ENCODE data around the gene KDM7A. TPM values are rescaled to one million over a fixed set of nuclear protein-coding genes. Genes with fewer than 3 reads are reported as not detected.

KDM7A gene
- total and polyA plus RNA-seq, 2 of the 8 experiments (the other 6 are each of a cell fraction or from before 2014, with no cell fraction given) = 2.2 to 12.5 TPM

GRCh38 chr7:140084972-140085371 lies 91.8 kb downstream of the KDM7A start:
- no peak overlapping the region for H3K4me3 ChIP-seq (ENCODE audit: extremely low read depth in 1 of 4, insufficient read depth in 2 of 4, low read depth in 3 of 4, low read length in 4 of 4)
- peaks cover 0 to 6% (median 1%) of the 10 kb centered on the region in 4 experiments; a peak in 2 of 7 replicates for H3K4me1 ChIP-seq (replicated peaks in 1 of 4; ENCODE audit: control insufficient read depth in 3 of 4, insufficient read depth in 4 of 4, low read length in 3 of 4)
- H4K8ac ChIP-seq (ENCODE audit: extremely low read depth, insufficient read depth, low read length) = no peak overlapping the region
- DNase-seq (ENCODE audit: low read depth in 1 of 2, low spot score in 2 of 2) (no peak), FAIRE-seq (no peak)
- no peaks in the 10 kb centered on the region for H3K9me3 ChIP-seq (ENCODE audit: insufficient read depth in 2 of 2, low read depth in 1 of 2, low read length in 1 of 2)
- no peak overlapping the region for H3K18ac ChIP-seq (ENCODE audit: extremely low read depth, low read length)
- no peak overlapping the region for H2BK12ac ChIP-seq (ENCODE audit: low read depth, low read length)
- no peak overlapping the region for H3K9ac ChIP-seq (replicated peaks in 1 of 4; ENCODE audit: extremely low read depth in 1 of 4, low read depth in 3 of 4, low read length in 3 of 4)
- TF ChIP-seq CTCF (IDR thresholded peaks at IDR 0.05; ENCODE audit: control extremely low read depth in 1 of 3, insufficient read depth in 1 of 3, low read depth in 1 of 3, low read length in 3 of 3) (no peak), ZNF274 (IDR thresholded peaks at IDR 0.05; ENCODE audit: borderline replicate concordance, extremely low read depth, low read length) (no peak), RNF2 (IDR thresholded peaks at IDR 0.05; ENCODE audit: borderline replicate concordance, low read depth, low read length, missing control alignments, poor library complexity, severe bottlenecking) (no peak), RBBP5 (IDR thresholded peaks at IDR 0.05; ENCODE audit: borderline replicate concordance, low read depth, low read length) (no peak), SIRT6 (IDR thresholded peaks at IDR 0.05; ENCODE audit: low read length) (no peak), SIX5 (IDR thresholded peaks at IDR 0.05; ENCODE audit: low read depth, low read length) (no peak), E2F6 (IDR thresholded peaks at IDR 0.05) (no peak), MAFK (IDR thresholded peaks at IDR 0.05; ENCODE audit: low read depth, low read length) (no peak), RFX5 (IDR thresholded peaks at IDR 0.05; ENCODE audit: borderline replicate concordance, low read depth, low read length) (no peak), FOSL1 (IDR thresholded peaks at IDR 0.05; ENCODE audit: insufficient read depth, low read depth, low read length) (no peak), TEAD4 (IDR thresholded peaks at IDR 0.05; ENCODE audit: low read depth, low read length) (no peak)
- WGBS, 2 experiments (ENCODE audit: extremely low coverage in 1 of 2, insufficient coverage in 1 of 2, insufficient read length in 1 of 2, insufficient replicate concordance in 2 of 2, low coverage in 1 of 2, low lambda C conversion rate in 2 of 2, missing lambda C conversion rate in 1 of 2) = 90% methylated on average over 8 of the region's 8 CpGs; no CpG with 5 or more reads in 1 of the 2 experiments
- no peak overlapping the region for H2BK20ac ChIP-seq (ENCODE audit: low read length)
- H2BK120ac ChIP-seq (replicated peaks; ENCODE audit: low read depth, low read length) = no peak overlapping the region
- H4K91ac ChIP-seq (replicated peaks; ENCODE audit: insufficient read length, low read length) = no peak overlapping the region
- CTCF ChIA-PET (ENCODE audit: partially characterized antibody) = interaction anchor here (0.7 to 1.2 kb wide), 2 partner anchors 97 to 213 kb away, joined by 3 read pairs; no protein-coding TSS in a partner anchor
- H3K4me2 ChIP-seq (ENCODE audit: insufficient read depth in 1 of 2, low read depth in 2 of 2, low read length in 2 of 2) = no peak overlapping the region
- no peak overlapping the region for H2BK5ac ChIP-seq (ENCODE audit: low read depth, low read length)
- H3K27me3 ChIP-seq (replicated peaks in 1 of 4; ENCODE audit: control insufficient read depth in 3 of 4, extremely low read depth in 1 of 4, insufficient read depth in 3 of 4, low read length in 3 of 4) = no peaks in the 10 kb centered on the region
- H4K20me1 ChIP-seq (replicated peaks in 1 of 2; ENCODE audit: control insufficient read depth in 1 of 2, insufficient read depth in 2 of 2, low read length in 2 of 2) = peaks cover 0 to 2% of the 10 kb centered on the region in 2 experiments
- no peak overlapping the region for H3K56ac ChIP-seq (replicated peaks; ENCODE audit: insufficient read length, low read depth, low read length)
- no peak overlapping the region for H4K5ac ChIP-seq (ENCODE audit: insufficient read length, low read depth, low read length)
- H2BK15ac ChIP-seq (ENCODE audit: low read length) = no peak overlapping the region
- no peak overlapping the region for H2AK5ac ChIP-seq (ENCODE audit: low read depth, low read length)
- H2AFZ ChIP-seq (ENCODE audit: low read length) = no peak overlapping the region
- no peaks in the 10 kb centered on the region for H3K79me2 ChIP-seq (ENCODE audit: control insufficient read depth in 1 of 2, insufficient read depth in 2 of 2, low read length in 2 of 2)
- H3K23ac ChIP-seq (ENCODE audit: insufficient read length) = no peak overlapping the region
- H3K23me2 ChIP-seq (ENCODE audit: low read depth, low read length) = no peaks in the 10 kb centered on the region
- no peaks in the 10 kb centered on the region for H3K79me1 ChIP-seq (ENCODE audit: low read depth, low read length)
- POLR2A ChIA-PET (ENCODE audit: partially characterized antibody) = no interaction called here
- H3K14ac ChIP-seq (ENCODE audit: insufficient read length) = no peak overlapping the region
- no peak overlapping the region for H3K4ac ChIP-seq (replicated peaks; ENCODE audit: insufficient read length, low read depth, low read length)
- no peak overlapping the region for H3K27ac ChIP-seq (ENCODE audit: low read depth, low read length)
- H3K36me3 ChIP-seq (ENCODE audit: control insufficient read depth in 2 of 4, insufficient read depth in 4 of 4, low read length in 3 of 4) = peaks cover 0 to 2% (median 0%) of the 10 kb centered on the region in 4 experiments; a peak in 1 of 8 replicates
